HepG2 (cell line): ENCODE measurements around the gene BTG2. TPM values are rescaled to one million over a fixed set of nuclear protein-coding genes. Genes with fewer than 3 reads are reported as not detected.

ENCODE experiments used
- CREM ChIP-seq, 2 experiments: sonication (generic) in 1 of 2; formaldehyde crosslinking in 1 of 2; IDR thresholded peaks; 2 replicates each; pipeline versions ENCODE4 v1.4.0 to v1.6.1; 2016 to 2020; ENCODE audit warnings: antibody characterized with exemption in 1 of 2, mild to moderate bottlenecking in 1 of 2, missing genetic modification reagents in 1 of 2
- GMEB1 ChIP-seq: sonication (generic); formaldehyde crosslinking; IDR thresholded peaks from 2 replicates; pipeline ENCODE4 v1.5.1; 2020; ENCODE audit warnings: missing genetic modification reagents, mild to moderate bottlenecking, borderline replicate concordance
- KAT2B ChIP-seq: fragments of 150-350 bp; IDR thresholded peaks from 2 replicates; pipeline ENCODE4 v1.6.1; 2014; ENCODE audit warnings: low read depth, low read length, borderline replicate concordance
- MATR3 ChIP-seq: sonication (generic); formaldehyde crosslinking; IDR thresholded peaks from 2 replicates; pipeline ENCODE4 v1.4.0; 2020; ENCODE audit warnings: missing genetic modification reagents
- MLXIP ChIP-seq: sonication (generic); formaldehyde crosslinking; IDR thresholded peaks from 2 replicates; pipeline ENCODE4 v1.9.0; 2021; ENCODE audit warnings: missing genetic modification reagents, borderline replicate concordance
- SAP130 ChIP-seq: IDR thresholded peaks from 2 replicates; pipeline ENCODE4 v1.6.1; 2016; ENCODE audit warnings: low read depth
- SP140L ChIP-seq: sonication (generic); formaldehyde crosslinking; IDR thresholded peaks from 2 replicates; pipeline ENCODE4 v1.4.0; 2020; ENCODE audit warnings: missing genetic modification reagents, borderline replicate concordance
- ZFP82 ChIP-seq: sonication (generic); formaldehyde crosslinking; IDR thresholded peaks from 2 replicates; pipeline ENCODE4 v1.5.1; 2020; ENCODE audit warnings: mild to moderate bottlenecking, missing genetic modification reagents, borderline replicate concordance
- ZFX ChIP-seq: sonication (generic); formaldehyde crosslinking; IDR thresholded peaks from 2 replicates; pipeline ENCODE4 v1.4.0; 2020; ENCODE audit warnings: mild to moderate bottlenecking, low read depth, missing genetic modification reagents, moderate library complexity
- ZIK1 ChIP-seq: sonication (generic); formaldehyde crosslinking; IDR thresholded peaks from 2 replicates; pipeline ENCODE4 v1.5.0; 2020; ENCODE audit warnings: mild to moderate bottlenecking, low read depth, missing genetic modification reagents, borderline replicate concordance
- ZNF350 ChIP-seq: sonication (generic); formaldehyde crosslinking; IDR thresholded peaks from 2 replicates; pipeline ENCODE4 v1.4.0; 2020; ENCODE audit warnings: mild to moderate bottlenecking, low read depth, missing genetic modification reagents, borderline replicate concordance
- polyA plus RNA-seq, 8 experiments: library from polyadenylated mRNA; depleted of rRNA in 3 of 8; stranded (reverse) in 7 of 8; unstranded in 1 of 8; fragments of >200 nt; fragmentation: Illumina TruSeq in 4 of 8; extraction: Trizol in 4 of 8; gene quantifications; 2 replicates each; pipeline versions ENCODE4 v1.2.1 to v1.2.3, GENCODE V29; 2011 to 2016; ENCODE audit warnings: low read depth in 4 of 8, missing spikeins in 1 of 8, mixed read lengths in 1 of 8; ENCODE audit not compliant: insufficient read depth in 1 of 8
- total RNA-seq, 5 experiments: library from RNA; depleted of rRNA; stranded (reverse); fragments of >200 nt; fragmentation: Illumina TruSeq; extraction: Trizol; gene quantifications; 2 replicates each; pipeline ENCODE4 v1.2.3, GENCODE V29; 2016; ENCODE audit warnings: low read depth in 1 of 5
- TF ChIP-seq, protein P1 (sequence below): sonication (generic); formaldehyde crosslinking; conservative IDR thresholded peaks from 2 replicates; pipeline ENCODE4 v1.8.0; 2022; ENCODE audit warnings: mild to moderate bottlenecking, moderate library complexity, missing genetic modification reagents
- TF ChIP-seq, protein P2 (sequence below), 2 experiments: sonication (generic) in 1 of 2; formaldehyde crosslinking in 1 of 2; IDR thresholded peaks; 2 replicates each; pipeline versions ENCODE4 v1.6.1 to v1.9.0; 2014 to 2022; ENCODE audit warnings: antibody characterized with exemption in 1 of 2, borderline replicate concordance in 1 of 2, inconsistent platforms in 1 of 2, low read depth in 1 of 2, missing genetic modification reagents in 1 of 2

Gene BTG2
- total and polyA plus RNA-seq, 2 of the 13 experiments (the other 11 are each of a cell fraction or from before 2014, with no cell fraction given), result 13.6 to 18.3 TPM

DNA sequence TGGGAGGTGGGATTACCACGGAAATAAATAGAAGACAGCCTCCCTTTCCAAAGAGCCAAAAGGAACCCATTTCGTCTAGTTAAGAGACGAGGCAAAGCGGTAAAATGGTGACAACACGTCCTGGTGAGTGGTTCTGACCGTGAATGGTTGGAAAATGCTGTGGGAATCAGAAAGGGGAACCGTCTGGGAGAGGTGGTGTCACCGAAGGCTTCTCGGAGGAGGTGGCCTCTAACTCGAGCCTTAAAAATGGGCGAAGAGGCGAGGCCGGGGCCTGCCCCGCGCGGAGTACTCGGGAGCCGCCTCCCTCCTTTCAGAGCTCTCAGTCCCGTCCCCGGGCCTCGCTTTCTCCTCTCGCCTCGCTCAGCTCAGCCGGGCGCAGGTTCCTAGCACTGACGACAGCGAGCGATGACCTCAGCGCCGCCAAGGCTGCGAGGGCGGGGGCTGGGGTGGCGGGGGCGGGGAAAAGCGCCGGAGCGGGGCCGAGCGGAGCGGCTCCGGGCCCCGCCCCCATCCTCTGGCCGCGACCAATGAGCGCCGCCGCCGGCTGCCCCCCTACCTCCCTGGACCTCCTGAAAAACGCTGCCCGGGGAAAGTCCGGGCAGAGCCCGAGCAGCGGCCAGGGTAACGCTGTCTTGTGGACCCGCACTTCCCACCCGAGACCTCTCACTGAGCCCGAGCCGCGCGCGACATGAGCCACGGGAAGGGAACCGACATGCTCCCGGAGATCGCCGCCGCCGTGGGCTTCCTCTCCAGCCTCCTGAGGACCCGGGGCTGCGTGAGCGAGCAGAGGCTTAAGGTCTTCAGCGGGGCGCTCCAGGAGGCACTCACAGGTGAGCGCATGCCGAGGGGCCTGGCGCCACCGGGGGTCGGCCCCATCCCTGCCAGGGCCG is at the start of gene BTG2 (continued):
- TF ChIP-seq ZIK1 (CRISPR knock-in tag), result 0 out of 2 replicates have a peak, but pooled peaks have one; percentile 48
- TF ChIP-seq, protein P1, sequence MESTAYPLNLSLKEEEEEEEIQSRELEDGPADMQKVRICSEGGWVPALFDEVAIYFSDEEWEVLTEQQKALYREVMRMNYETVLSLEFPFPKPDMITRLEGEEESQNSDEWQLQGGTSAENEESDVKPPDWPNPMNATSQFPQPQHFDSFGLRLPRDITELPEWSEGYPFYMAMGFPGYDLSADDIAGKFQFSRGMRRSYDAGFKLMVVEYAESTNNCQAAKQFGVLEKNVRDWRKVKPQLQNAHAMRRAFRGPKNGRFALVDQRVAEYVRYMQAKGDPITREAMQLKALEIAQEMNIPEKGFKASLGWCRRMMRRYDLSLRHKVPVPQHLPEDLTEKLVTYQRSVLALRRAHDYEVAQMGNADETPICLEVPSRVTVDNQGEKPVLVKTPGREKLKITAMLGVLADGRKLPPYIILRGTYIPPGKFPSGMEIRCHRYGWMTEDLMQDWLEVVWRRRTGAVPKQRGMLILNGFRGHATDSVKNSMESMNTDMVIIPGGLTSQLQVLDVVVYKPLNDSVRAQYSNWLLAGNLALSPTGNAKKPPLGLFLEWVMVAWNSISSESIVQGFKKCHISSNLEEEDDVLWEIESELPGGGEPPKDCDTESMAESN (CRISPR knock-in tag), result peak; percentile 85
- 0 out of 2 replicates have a peak, but pooled peaks have one; percentile 51 for TF ChIP-seq ZFP82 (CRISPR knock-in tag)
- TF ChIP-seq ZNF350 (CRISPR knock-in tag), result peak; percentile 74
- TF ChIP-seq MLXIP (CRISPR knock-in tag), result no peak; the same call in 1 of the 2 replicates
- no peak; the same call in 1 of the 2 replicates for TF ChIP-seq CREM (IDR thresholded peaks at IDR 0.05)
- no peak for TF ChIP-seq CREM (CRISPR knock-in tag; IDR thresholded peaks at IDR 0.05)
- TF ChIP-seq SAP130 (CRISPR knock-in tag), result peak; percentile 79
- peak; percentile 89 for TF ChIP-seq ZFX (CRISPR knock-in tag)
- no peak for TF ChIP-seq KAT2B
- no peak for TF ChIP-seq MATR3 (CRISPR knock-in tag)
- peak; percentile 51; the same call in 1 of the 2 replicates for TF ChIP-seq GMEB1 (CRISPR knock-in tag)
- TF ChIP-seq SP140L, result peak; percentile 53; the same call in 1 of the 2 replicates
- TF ChIP-seq, protein P2, sequence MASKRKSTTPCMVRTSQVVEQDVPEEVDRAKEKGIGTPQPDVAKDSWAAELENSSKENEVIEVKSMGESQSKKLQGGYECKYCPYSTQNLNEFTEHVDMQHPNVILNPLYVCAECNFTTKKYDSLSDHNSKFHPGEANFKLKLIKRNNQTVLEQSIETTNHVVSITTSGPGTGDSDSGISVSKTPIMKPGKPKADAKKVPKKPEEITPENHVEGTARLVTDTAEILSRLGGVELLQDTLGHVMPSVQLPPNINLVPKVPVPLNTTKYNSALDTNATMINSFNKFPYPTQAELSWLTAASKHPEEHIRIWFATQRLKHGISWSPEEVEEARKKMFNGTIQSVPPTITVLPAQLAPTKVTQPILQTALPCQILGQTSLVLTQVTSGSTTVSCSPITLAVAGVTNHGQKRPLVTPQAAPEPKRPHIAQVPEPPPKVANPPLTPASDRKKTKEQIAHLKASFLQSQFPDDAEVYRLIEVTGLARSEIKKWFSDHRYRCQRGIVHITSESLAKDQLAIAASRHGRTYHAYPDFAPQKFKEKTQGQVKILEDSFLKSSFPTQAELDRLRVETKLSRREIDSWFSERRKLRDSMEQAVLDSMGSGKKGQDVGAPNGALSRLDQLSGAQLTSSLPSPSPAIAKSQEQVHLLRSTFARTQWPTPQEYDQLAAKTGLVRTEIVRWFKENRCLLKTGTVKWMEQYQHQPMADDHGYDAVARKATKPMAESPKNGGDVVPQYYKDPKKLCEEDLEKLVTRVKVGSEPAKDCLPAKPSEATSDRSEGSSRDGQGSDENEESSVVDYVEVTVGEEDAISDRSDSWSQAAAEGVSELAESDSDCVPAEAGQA (IDR thresholded peaks at IDR 0.05; ENCODE audit: low read depth), result 0 out of 2 replicates have a peak, but pooled peaks have one; percentile 17
- TF ChIP-seq, protein P2 (CRISPR knock-in tag; IDR thresholded peaks at IDR 0.05; ENCODE audit: borderline replicate concordance), result 0 out of 2 replicates have a peak, but pooled peaks have one; percentile 33
